ENCODE data around the gene ZFTA. TPM values are rescaled to one million over a fixed set of nuclear protein-coding genes. Genes with fewer than 3 reads are reported as not detected.
"Not testable (repeated sequence)": the region's sequence is repeated elsewhere in the genome, so short reads cannot be mapped to it uniquely, and the experiment has no call there.

Gene ZFTA
- total RNA-seq, 1 donor from 2014 or later, result 12.5 TPM

- no peak for DNase-seq
- no peak overlapping the region for H3K27ac Mint-ChIP-seq
- H3K9me3 Mint-ChIP-seq, result no peaks in the 10 kb centered on the region
- H3K27me3 Mint-ChIP-seq, result peaks cover 6% of the 10 kb centered on the region
- ChIA-PET CTCF (interaction anchor here (1.0 to 2.2 kb wide), 2 partner anchors 11 to 167 kb away, joined by 3 to 6 read pairs; no protein-coding TSS in a partner anchor), POLR2A (no interaction called here)
- H3K4me1 Mint-ChIP-seq, result no peaks in the 10 kb centered on the region
- ATAC-seq (ENCODE audit: low read depth), result no peak
- intact Hi-C loops (cut with micrococcal nuclease), result no loop called here
- TF ChIP-seq, protein P1, sequence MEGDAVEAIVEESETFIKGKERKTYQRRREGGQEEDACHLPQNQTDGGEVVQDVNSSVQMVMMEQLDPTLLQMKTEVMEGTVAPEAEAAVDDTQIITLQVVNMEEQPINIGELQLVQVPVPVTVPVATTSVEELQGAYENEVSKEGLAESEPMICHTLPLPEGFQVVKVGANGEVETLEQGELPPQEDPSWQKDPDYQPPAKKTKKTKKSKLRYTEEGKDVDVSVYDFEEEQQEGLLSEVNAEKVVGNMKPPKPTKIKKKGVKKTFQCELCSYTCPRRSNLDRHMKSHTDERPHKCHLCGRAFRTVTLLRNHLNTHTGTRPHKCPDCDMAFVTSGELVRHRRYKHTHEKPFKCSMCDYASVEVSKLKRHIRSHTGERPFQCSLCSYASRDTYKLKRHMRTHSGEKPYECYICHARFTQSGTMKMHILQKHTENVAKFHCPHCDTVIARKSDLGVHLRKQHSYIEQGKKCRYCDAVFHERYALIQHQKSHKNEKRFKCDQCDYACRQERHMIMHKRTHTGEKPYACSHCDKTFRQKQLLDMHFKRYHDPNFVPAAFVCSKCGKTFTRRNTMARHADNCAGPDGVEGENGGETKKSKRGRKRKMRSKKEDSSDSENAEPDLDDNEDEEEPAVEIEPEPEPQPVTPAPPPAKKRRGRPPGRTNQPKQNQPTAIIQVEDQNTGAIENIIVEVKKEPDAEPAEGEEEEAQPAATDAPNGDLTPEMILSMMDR (IDR thresholded peaks at IDR 0.05), result no peak
- no peak overlapping the region for H3K4me3 Mint-ChIP-seq
- no peaks in the 10 kb centered on the region for H3K36me3 Mint-ChIP-seq (ENCODE audit: low read depth)
Measured at GRCh38 chr11:63779039-63779438, 10.5 kb upstream of the ZFTA start.

DNA sequence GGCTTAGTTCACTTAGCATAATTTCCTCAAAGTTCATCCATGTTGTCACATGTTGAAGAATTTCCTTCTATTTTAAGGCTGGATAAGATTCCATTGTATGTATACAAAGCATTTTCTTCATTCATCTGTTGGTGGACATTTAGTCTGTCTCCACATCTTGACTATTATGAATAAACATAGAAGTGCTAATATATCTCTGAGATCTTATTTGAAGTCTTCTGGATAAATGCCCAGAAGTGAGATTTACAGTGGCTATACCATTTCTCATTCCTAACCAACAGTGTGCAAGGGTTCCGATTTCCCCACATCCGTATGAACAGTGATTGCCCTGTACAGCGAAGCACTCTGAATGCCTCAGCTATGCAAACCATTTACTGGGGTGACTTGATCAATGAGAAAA, 6.6 kb upstream of the ZFTA start:
- intact Hi-C loops (cut with micrococcal nuclease), result no loop called here
- no peak for DNase-seq
- Mint-ChIP-seq H3K4me1 (no peaks in the 10 kb centered on the region), H3K4me3 (no peak overlapping the region), H3K27ac (no peak overlapping the region), H3K27me3 (peaks cover 8% of the 10 kb centered on the region), H3K36me3 (ENCODE audit: low read depth) (no peaks in the 10 kb centered on the region), H3K9me3 (no peaks in the 10 kb centered on the region)
- POLR2A ChIA-PET, result no interaction called here
- no peak for ATAC-seq (ENCODE audit: low read depth)
- TF ChIP-seq, protein P1 (IDR thresholded peaks at IDR 0.05), result no peak
- CTCF ChIA-PET, result no interaction called here

GRCh38 chr11:63771741-63772318, 3.3 kb upstream of the ZFTA start:
- H3K4me3 Mint-ChIP-seq; H3K36me3 Mint-ChIP-seq (ENCODE audit: low read depth); H3K9me3 Mint-ChIP-seq; H3K27me3 Mint-ChIP-seq; H3K27ac Mint-ChIP-seq; intact Hi-C loops (cut with micrococcal nuclease); CTCF ChIA-PET; DNase-seq; ATAC-seq (ENCODE audit: low read depth): not testable (repeated sequence)
- H3K4me1 Mint-ChIP-seq, result peaks cover 11% of the 10 kb centered on the region
- POLR2A ChIA-PET, result interaction anchor here (0.7 kb wide), 1 partner anchor 142 kb away, joined by 9 read pairs; no protein-coding TSS in a partner anchor

- POLR2A ChIA-PET, result interaction anchor here (3.8 kb wide), 1 partner anchor 67 kb away, joined by 21 read pairs; the partner anchor contains the start of gene MARK2
- no peak overlapping the region for H3K27ac Mint-ChIP-seq
- TF ChIP-seq, protein P1 (IDR thresholded peaks at IDR 0.05), result no peak
- DNase-seq, result no peak
- H3K4me3 Mint-ChIP-seq, result peak overlapping the region; percentile 49
- H3K9me3 Mint-ChIP-seq, result no peaks in the 10 kb centered on the region
- peaks cover 5% of the 10 kb centered on the region for H3K36me3 Mint-ChIP-seq (ENCODE audit: low read depth)
- H3K27me3 Mint-ChIP-seq, result peaks cover 4% of the 10 kb centered on the region
- ATAC-seq (ENCODE audit: low read depth), result no peak
- H3K4me1 Mint-ChIP-seq, result peaks cover 11% of the 10 kb centered on the region
- intact Hi-C loops (cut with micrococcal nuclease), result no loop called here
- CTCF ChIA-PET, result interaction anchor here (0.6 kb wide), 1 partner anchor 175 kb away, joined by 3 read pairs; no protein-coding TSS in a partner anchor
Measured at GRCh38 chr11:63770763-63771162, 2.2 kb upstream of the ZFTA start.

- H3K4me3 Mint-ChIP-seq, result peak overlapping the region; percentile 68
- intact Hi-C loops (cut with micrococcal nuclease), result loop anchor here (1.0 to 5.0 kb wide), 5 partner anchors 43 to 532 kb away; partner anchors contain the start of genes CATSPERZ, MACROD1, MARK2 and NAA40
- H3K4me1 Mint-ChIP-seq, result peaks cover 11% of the 10 kb centered on the region
- peaks cover 4% of the 10 kb centered on the region for H3K27me3 Mint-ChIP-seq
- POLR2A ChIA-PET, result interaction anchor here (0.7 to 3.8 kb wide), 2 partner anchors 68 to 1489 kb away, joined by 7 to 21 read pairs; partner anchors contain the start of gene MARK2
- no peak for DNase-seq
- H3K36me3 Mint-ChIP-seq (ENCODE audit: low read depth), result peaks cover 5% of the 10 kb centered on the region
- TF ChIP-seq, protein P1 (IDR thresholded peaks at IDR 0.05), result no peak
- ATAC-seq (ENCODE audit: low read depth), result no peak
- CTCF ChIA-PET, result interaction anchor here (0.6 to 2.4 kb wide), 2 partner anchors 68 to 176 kb away, joined by 3 to 17 read pairs; partner anchors contain the start of gene MARK2
- H3K9me3 Mint-ChIP-seq, result no peaks in the 10 kb centered on the region
- no peak overlapping the region for H3K27ac Mint-ChIP-seq
Measured at GRCh38 chr11:63769714-63770455, 1.3 kb upstream of the ZFTA start.
